PFSK-1 (cell line): ENCODE data around the gene STUM.

Experiments
- FOXP2 ChIP-seq: optimal IDR thresholded peaks from 2 replicates; pipeline ENCODE3; 2011; ENCODE audit warnings: borderline replicate concordance, control low read depth, inconsistent platforms; ENCODE audit not compliant: insufficient read depth; ENCODE audit errors: extremely low read length, extremely low read depth
- POLR2AphosphoS5 ChIP-seq: IDR thresholded peaks from 2 replicates; pipeline ENCODE4 v1.6.1; 2012; ENCODE audit warnings: low read depth, mild to moderate bottlenecking, control low read depth, low read length, moderate library complexity
- SIN3A ChIP-seq: IDR thresholded peaks from 2 replicates; pipeline ENCODE4 v1.6.1; 2012; ENCODE audit warnings: mild to moderate bottlenecking, low read length, moderate library complexity, borderline replicate concordance; ENCODE audit not compliant: insufficient read depth
- TAF1 ChIP-seq: IDR thresholded peaks from 2 replicates; pipeline ENCODE4 v1.6.1; 2012; ENCODE audit warnings: low read length, control low read depth, borderline replicate concordance; ENCODE audit not compliant: insufficient read depth
- TF ChIP-seq, protein P1 (sequence below), 2 experiments: IDR thresholded peaks; 2 replicates each; pipeline versions ENCODE4 v1.6.1 to v1.8.0; 2011 to 2012; ENCODE audit warnings: low read depth in 2 of 2, low read length in 2 of 2, control low read depth in 1 of 2, inconsistent platforms in 1 of 2, mild to moderate bottlenecking in 1 of 2, moderate library complexity in 1 of 2; ENCODE audit not compliant: insufficient read depth in 1 of 2

STUM gene

DNA sequence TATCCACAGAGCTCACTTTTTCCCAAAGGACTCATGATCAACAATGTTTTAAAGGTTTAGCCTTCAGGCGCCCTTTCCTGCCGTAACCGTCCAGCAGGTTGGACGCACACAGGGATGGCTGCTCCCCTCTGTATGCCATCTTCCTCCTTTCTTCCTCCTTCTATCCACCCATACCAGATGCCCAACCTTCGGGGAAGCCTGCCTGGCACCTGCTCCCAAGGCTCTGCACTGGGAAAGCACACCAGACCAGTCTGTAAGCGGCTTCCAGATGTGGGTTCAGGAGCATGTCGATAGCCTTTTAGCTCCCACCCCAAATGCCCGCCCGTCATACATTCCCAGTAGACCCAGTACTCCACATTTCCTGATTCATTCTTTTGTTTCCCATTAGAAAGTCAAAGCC is 52.9 kb downstream of the STUM start:
- TF ChIP-seq FOXP2 = no peak
- no peak for TF ChIP-seq POLR2AphosphoS5
- TF ChIP-seq SIN3A = no peak
- TF ChIP-seq, protein P1, sequence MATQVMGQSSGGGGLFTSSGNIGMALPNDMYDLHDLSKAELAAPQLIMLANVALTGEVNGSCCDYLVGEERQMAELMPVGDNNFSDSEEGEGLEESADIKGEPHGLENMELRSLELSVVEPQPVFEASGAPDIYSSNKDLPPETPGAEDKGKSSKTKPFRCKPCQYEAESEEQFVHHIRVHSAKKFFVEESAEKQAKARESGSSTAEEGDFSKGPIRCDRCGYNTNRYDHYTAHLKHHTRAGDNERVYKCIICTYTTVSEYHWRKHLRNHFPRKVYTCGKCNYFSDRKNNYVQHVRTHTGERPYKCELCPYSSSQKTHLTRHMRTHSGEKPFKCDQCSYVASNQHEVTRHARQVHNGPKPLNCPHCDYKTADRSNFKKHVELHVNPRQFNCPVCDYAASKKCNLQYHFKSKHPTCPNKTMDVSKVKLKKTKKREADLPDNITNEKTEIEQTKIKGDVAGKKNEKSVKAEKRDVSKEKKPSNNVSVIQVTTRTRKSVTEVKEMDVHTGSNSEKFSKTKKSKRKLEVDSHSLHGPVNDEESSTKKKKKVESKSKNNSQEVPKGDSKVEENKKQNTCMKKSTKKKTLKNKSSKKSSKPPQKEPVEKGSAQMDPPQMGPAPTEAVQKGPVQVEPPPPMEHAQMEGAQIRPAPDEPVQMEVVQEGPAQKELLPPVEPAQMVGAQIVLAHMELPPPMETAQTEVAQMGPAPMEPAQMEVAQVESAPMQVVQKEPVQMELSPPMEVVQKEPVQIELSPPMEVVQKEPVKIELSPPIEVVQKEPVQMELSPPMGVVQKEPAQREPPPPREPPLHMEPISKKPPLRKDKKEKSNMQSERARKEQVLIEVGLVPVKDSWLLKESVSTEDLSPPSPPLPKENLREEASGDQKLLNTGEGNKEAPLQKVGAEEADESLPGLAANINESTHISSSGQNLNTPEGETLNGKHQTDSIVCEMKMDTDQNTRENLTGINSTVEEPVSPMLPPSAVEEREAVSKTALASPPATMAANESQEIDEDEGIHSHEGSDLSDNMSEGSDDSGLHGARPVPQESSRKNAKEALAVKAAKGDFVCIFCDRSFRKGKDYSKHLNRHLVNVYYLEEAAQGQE (IDR thresholded peaks at IDR 0.05; ENCODE audit: insufficient read depth in 1 of 2, low read depth in 2 of 2, low read length in 2 of 2) = no peak
- TF ChIP-seq TAF1 = no peak

DNA sequence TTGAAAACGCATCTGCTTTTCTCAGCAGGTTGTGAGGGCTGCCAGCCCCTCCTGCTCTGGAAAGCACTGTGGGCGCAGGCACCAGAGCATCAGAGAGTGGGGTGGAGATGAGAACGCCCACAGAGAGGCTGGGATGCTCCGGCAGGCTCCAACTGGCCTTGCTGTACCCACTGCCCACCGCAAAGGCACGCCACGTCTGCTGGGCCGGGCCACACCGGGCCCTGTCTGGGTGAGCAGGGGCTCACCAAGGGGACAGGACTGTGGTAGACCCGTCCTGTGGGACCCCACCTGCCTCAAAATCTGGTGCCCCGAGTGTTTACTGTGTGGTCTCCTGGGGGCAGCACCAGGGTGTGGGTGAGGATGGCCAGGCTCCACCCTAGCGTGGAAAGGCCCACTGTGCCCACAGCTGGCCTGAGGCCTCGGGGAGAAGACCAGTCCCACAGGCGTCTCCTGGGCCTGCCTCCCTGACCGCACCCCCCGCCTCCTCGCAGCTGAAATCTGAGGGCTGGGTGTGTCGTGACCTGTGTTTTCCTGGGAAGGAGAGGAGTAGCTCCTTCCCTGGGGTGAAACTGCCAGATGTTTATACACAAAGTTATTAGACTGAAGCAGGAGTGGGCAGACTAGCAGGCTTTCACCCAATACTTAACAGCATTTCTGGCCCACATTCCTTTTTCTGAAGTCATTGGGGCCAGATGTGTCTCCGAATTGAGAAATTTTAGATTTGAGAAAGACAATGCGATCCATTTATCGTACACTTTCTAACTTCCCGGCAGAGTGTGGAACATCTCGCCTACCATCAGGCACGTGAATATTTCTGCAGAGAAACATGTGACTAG is 53.8 kb downstream of the STUM start:
- TF ChIP-seq TAF1 = no peak
- TF ChIP-seq, protein P1 (IDR thresholded peaks at IDR 0.05; ENCODE audit: insufficient read depth in 1 of 2, low read depth in 2 of 2, low read length in 2 of 2) = no peak
- no peak for TF ChIP-seq FOXP2
- TF ChIP-seq SIN3A = no peak
- TF ChIP-seq POLR2AphosphoS5 = no peak

DNA sequence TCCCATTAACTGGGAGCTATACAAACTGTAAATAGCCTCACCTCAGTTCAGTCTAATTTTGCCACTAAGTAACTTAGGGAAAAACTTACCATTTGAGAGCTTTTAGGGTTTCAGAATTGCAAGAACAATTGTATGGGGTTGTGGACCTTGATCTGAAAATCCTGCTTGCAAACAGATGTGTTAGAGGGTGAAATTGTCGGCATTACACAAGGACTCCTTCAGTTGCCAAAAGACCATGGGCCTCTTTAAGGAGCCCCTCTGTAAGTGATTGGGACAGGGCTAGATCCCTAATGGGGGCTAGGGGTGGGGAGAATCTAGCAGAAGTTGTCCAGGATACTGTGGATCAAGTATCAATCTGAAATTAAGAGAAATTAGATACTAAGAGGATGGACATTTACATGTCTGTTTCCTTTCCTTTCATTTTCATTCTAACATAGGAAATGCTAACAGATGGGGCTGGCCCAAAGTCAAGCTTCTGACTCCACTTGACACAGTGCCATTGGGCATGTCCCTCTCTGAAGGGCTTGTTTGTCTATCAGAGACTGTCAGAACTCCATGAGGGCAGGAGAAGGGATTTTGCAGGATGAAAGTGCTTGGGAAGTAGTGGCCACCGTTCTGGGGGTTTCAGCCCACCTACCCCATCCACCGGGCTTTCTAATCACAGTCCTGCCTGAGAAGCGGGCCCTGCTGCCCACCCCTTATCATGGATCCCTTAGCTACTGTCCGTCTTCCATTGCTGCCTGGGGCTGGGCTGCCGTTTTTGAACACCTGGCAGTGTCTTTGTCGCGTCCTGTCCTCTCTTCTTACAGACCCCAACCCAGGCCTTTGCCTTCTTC is 54.7 kb downstream of the STUM start:
- TF ChIP-seq TAF1 = no peak
- TF ChIP-seq, protein P1 (IDR thresholded peaks at IDR 0.05; ENCODE audit: insufficient read depth in 1 of 2, low read depth in 2 of 2, low read length in 2 of 2) = no peak

DNA sequence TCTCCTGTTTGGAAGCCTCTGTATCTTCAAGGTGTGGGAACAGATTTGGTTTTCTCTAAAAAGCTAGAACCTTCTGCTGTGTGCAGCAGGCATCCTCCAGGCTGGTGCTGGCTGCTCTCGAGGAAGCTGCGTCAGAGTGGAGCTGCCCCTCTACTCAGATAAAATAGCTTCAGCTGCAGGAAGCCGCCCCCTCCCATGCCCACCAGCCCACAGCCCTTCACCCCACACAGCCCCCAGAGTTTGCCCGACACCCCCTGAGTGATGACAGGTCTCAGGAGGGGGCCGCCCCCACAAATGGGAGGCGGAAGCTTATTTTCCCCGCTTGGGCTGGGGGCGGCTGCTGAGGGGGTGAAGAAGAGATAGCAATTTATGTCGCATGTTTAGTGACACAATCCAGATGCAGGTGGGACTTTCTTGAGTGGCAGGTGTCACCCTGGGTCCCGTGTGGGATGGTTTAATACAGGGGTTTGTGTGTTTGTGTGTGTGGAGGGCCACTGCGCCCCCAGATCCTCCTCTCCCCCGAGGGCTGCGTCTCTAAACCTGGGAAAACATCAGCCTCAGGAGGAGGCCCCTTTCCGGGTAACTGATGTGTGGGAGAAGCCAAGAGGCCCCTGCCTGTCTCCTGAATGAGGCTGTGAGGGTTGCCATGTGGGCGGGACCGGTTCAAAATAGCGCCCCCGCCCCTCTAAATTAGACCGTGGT is 55.4 kb downstream of the STUM start:
- no peak for TF ChIP-seq POLR2AphosphoS5
- TF ChIP-seq, protein P1 (IDR thresholded peaks at IDR 0.05; ENCODE audit: insufficient read depth in 1 of 2, low read depth in 2 of 2, low read length in 2 of 2) = no peak
- TF ChIP-seq TAF1 = no peak
- TF ChIP-seq FOXP2 = no peak
- TF ChIP-seq SIN3A = no peak
